Measurements from ENCODE around the gene TSHZ1.
A peak's percentile ranks its signal among the peaks of the same experiment; 100 is the strongest.

TSHZ1 gene, protein sequence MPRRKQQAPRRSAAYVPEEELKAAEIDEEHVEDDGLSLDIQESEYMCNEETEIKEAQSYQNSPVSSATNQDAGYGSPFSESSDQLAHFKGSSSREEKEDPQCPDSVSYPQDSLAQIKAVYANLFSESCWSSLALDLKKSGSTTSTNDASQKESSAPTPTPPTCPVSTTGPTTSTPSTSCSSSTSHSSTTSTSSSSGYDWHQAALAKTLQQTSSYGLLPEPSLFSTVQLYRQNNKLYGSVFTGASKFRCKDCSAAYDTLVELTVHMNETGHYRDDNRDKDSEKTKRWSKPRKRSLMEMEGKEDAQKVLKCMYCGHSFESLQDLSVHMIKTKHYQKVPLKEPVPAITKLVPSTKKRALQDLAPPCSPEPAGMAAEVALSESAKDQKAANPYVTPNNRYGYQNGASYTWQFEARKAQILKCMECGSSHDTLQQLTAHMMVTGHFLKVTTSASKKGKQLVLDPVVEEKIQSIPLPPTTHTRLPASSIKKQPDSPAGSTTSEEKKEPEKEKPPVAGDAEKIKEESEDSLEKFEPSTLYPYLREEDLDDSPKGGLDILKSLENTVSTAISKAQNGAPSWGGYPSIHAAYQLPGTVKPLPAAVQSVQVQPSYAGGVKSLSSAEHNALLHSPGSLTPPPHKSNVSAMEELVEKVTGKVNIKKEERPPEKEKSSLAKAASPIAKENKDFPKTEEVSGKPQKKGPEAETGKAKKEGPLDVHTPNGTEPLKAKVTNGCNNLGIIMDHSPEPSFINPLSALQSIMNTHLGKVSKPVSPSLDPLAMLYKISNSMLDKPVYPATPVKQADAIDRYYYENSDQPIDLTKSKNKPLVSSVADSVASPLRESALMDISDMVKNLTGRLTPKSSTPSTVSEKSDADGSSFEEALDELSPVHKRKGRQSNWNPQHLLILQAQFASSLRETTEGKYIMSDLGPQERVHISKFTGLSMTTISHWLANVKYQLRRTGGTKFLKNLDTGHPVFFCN (N-terminal part only)

DNA sequence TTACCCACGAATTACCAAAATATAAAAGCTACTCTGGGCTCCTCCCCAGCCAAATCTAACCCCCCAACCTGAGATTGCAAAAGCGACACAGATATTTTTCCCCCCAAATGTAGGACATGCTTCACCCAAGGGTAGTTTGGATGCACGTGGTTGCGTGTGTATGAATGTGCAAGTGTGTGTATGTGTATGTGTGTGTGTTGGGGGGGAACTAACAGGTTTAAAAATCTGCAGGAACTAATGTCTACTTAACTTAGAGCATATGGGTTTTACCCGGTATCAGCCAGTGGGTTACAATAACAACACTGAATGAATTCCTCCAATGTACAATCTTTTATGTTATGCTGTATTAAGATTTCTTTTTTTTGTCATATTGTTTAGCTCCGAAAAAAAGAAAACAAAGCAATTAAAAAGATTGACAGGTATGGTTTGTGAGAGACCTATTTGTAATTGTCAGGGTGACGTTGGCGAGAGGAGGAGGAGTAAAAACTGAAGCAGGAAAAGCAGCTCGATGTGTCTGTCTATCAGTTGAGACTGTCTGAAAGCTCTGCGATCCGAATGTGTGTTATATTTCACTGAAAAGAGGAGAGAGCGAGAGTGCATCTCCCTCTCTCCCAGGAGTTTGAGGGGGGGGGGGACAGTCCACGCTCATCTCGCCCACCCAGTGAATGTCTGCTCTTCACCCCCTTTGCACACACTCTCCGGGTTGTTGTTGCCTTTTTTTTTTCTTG, at the start of gene TSHZ1:
TSHZ1 (plus strand) TSS at position 524 of the 728 bp plus-strand sequence. CDS start 1,080 bp downstream, outside the sequence.
- DNase-seq = peak; percentile 67 to 82

DNA sequence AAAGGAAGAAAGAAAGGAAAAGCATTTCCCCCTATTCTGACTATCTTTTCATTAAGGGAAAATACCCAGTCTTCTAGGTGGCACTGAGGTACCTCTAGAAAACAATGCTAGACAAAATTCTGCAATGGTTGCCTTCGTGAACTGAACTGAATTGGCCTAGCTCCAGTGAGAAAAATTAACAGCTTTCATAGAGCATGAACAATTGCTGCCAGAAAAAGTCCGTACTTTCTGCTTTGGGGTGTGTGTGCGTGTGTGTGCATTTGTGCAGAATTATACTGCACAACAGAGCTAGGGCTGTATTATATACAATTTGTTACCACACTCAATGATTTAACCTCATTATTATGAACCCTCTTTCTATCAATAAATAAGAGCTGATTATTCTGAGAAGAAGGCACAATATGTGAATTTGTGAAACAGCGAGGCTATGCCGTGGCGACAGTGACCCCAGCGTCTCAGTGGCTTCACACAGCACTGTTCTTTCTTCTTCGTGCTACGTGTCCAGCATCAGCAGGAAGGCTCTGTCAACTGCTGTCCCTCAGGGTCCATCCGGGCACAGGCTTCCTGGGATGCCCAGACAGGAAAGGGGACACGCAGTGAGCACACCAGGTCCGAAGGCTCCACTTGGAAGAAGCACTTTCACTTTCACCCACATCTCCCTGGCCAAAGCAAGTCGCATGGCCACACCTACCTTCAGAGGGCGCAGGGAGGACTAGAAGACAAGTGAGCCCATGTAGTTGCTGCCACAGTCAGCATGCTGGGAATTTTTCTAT, 49.2 kb upstream of the TSHZ1 start:
- DNase-seq = peak; percentile 27 to 37

DNA sequence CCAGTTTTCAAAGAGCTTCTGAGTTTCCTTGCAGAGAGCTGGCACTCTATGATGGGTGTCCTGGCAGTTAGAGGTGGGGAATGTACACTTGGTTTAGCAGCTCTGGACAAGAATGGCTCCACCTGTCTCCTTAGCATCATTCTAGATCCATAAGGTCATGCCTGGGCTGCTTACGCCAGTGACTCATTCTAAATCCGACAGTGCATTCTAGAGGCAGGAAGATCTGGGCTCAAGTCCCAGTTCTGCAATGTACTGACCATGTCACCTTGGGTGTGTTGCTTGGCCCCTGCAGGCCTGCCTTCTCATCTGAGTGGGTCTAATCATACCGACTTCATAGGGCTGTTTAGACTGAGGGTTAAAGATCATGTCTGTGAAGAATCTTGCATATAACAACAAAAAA, 48.1 kb upstream of the TSHZ1 start:
- DNase-seq = no peak

DNA sequence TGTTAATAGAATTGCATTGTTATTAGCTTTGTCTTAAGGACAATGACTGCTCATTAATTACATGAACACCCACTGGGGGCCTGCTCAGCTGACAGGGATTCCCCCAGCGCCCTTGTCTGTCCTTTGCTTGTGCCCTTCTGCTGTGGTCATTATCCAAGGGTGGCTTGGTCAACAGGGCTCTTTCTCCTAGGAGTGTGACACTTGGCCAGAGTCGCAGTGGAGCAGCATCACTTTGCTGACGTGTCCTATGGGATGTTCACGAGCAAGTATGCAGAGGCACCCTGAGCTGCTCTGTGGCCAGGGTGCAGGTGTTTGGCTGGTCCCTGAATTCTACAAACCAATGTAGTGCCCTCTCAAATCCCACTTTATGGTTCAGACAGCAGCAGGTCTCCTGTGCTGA, 47.6 kb upstream of the TSHZ1 start:
- DNase-seq = no peak

DNA sequence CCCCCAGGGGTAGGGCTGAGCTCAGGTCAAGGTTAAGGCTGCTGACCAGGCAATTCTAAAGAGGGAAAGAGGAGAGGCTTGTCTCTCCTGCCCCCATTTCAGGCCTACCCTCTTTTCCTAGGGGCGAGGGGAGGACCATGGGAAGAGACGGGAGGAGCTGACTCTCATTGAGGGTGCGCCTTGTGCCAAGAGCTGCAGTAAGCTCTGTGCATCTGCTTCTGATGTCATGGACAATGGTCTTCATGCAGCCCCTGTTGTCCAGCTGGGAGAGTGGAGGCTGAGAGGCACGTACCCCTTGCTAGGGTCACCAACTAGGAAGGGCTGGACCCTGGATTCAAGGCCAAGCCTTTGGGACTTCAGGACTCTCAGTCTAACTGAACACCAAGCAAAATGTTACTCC, 46.9 kb upstream of the TSHZ1 start:
- no peak for DNase-seq

DNA sequence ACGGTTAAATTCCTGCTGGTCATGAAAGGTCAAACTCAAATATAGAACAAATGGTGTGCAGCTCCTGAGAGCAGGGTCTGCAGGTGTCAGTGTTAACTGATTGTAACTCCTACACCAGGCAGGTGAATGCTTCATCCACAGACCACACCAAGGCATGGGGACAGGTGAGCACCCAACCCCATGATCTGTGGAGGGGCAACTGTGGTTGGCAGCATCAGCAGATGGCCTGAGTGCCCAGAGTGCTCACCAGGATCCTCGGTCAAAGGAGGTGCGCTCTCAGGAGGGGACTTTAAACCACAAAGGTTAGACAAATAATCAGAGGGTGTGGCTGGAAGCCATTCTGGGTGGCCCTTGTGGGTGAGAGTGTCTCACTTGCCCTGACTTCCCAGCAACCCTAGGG, 46.1 kb upstream of the TSHZ1 start:
- DNase-seq = no peak

DNA sequence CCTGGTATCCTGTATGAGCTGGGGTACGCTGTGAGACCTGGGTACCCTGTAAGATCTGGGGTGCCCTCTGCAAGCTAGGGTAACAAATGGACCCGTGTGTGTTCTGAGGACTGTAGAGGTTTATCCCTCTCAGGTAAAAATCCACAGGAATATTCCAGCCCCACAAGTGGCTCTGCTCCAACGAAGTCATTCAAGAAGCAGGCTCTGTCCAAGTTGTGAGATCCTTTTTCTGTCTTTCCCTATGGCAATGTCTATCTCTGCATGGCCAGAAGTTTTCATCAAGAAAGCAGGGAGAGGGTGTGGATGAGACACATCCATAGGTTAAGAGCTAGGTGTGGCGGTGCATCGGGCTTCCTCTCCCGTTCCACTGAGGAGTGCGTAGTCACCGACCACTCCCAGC, 44.7 kb upstream of the TSHZ1 start:
- no peak for DNase-seq

DNA sequence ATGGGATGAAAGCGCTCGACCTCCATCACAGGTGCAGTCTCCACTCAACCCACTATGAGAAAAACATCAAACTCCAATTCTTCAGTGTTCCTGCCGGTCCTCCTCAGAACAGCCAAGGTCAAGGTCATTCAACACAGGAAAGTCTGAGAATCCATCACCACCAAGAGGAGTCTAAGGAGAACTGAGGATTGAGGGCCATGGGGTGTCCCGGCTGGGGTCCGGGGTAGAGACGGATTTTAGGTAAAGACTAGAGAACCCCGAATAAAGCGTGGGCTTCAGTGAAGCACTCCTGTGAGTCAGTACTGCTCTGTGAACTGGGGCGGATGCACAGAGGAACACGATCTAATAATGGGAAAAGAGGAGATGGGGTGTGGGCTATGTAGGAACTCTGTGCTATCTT, 43.5 kb upstream of the TSHZ1 start:
- DNase-seq = no peak

DNA sequence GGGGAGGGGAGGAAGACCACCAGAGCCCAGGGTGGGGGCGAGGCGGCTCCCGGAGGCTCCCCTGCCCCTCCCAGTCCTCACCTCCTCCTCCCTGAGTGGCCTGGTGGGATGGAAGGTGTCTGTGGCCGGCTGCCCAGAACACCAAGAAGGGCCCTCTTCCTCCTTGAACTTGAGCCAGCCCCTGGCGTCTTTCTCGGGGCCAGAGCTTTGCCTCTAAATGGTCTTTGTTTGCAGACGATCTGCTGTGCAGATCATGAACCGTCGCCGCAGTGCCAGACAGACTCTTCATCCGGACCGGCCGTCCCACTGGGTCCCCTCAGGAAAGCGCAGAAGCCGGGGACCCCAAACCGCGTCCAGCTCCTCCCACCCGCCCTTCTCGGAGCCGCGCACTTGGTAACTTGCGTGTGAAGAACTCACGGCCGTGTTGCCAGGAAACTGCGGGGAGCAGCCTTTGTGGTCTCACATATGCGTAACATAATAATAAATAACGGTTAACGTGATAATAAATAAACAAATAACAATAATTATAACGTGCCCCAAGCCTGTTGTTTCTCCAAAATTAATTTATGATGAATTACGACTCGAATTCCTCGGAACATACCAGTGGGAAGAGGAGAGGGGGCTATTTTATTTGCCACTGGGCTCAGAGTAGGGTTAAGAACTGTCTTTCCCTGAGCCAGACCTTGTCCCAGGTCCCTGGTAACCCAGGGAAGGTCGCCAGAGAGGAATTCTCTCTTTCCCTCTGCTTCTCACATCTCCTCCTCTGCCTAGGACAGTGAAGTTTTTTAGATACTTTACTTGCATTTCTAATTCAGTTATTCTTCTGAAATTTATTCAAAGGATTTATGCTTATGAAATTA, 42.6 kb upstream of the TSHZ1 start:
- no peak for DNase-seq

DNA sequence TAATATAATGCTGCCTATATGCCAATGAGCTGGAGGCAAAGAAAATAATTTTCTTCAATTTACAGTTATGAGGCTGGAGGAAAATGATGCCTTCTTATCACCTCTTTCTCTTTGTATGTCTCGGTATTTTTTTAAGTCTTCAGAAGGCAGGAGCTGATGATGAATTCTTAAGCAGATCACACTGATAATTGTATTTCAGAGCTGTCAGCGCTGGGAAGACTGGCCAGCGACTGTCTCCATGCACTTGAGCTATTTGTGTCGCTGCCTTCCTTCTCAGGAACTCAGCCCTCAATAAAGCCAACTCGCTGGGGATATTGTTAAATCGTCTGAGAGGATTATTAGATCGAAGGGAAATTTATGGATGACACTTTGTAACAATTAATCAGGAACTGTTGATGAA, 42.0 kb upstream of the TSHZ1 start:
- no peak for DNase-seq

DNA sequence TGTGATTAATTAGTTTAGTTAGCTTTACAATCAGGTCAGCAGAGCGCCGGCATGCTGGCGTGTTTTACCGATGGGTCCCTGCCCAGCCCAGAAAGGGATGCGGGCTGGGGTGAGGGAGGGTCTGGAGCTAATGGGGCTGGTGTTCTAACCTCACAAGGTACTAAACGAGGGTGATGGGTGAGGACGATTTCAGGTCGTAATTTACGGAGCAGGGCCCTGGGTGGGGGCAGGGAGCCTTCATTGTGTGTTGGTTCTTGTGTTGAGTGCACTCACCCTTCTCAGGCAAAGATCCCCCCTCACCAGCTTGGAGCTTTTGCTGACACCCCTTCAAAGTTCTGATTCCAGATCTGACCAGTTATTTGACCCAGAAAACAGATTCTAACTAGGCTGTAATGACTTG, 41.2 kb upstream of the TSHZ1 start:
- DNase-seq = no peak

DNA sequence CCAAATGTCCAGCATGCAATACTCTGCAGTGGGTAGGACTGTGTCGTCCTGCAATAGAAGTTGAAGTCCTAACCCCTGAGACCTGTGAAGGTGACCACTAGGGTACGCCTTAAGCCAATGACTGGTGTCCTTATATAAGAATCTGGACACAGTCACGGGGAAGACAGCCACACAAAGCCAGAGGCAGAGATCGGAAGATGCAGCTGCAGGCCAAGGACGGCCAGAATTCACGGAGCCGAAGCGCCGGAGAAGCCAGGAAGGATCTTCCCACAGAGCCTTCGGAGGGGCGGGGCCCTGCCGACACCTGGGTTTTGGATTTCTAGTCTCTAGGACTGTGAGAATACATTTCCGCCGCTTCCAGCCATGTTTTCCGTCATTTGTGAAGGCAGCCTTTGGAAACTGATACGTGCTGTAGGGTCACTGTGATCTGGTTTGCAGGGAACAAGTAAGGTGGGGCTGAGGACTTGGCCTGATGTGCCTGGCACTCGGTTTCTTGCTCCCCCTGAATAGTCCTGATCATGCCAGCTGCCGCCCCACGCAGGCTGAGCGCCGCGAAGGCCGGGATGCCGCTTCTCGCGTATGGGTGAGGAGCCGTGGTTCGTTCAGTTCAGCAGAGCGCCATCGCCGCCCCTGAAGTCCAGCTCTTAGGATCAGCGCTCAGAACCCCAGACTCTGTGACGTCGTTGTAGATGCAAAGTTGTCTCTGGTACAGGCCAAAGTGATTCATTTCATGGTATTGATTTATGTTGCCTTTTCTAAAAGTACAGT, 40.4 kb upstream of the TSHZ1 start:
- no peak for DNase-seq

DNA sequence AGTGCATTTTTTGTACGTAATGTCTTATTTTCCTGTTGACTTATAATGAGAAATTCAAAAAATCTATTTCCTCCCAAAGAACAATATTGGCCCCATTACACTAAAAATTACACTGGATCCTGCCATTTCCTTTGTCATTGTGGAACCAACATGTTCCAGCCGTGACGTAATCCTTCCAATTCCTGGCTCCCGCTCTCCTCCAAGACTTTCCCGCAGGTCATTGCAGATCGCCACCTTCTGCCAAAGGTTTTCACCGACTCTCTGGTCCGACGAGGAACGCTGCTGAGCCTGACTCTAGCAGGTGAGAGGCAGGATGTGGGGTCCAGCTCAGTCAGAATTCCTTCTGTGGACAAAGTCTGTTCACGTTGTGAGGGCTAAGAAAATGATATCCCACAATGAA, 39.7 kb upstream of the TSHZ1 start:
- no peak for DNase-seq

DNA sequence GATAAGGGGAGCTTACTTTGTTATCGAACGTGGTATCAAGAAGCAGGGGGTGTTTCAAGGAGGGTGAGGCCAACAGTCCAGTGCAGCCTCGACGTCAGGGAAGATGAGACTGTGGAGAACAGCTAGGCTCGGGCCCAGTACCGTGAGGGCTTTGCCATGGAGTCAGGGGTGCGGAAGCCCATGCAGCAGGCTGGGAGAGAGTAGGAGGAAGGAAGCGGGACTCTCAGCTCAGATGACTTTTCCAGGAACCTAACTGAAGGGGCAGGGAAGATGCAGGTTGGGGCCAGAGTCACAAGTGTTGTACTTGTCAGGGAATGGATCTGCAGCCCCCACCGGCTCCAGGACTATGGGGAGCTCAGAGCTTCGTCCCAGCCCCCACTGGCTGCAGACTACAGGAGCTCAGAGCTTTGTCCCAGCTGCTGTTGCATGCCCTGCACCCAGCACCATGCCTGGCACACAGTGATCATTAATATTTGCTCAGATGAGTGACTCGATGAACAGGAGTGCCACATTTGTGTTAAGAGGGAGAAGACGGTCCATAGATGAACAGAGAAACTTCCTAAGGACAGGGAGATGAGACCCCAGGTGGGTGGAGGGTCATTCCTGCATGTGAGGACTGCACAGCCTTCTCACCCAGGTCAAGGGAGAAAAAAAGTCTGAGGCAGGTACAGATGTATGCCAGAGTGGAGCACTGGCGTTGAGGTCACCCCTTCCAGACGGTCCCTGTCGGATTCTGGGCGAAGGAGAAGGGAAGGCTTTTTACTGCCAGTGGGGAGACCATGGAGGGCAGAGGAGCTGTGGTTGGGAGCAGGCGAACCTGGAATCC, 38.1 kb upstream of the TSHZ1 start:
- no peak for DNase-seq

DNA sequence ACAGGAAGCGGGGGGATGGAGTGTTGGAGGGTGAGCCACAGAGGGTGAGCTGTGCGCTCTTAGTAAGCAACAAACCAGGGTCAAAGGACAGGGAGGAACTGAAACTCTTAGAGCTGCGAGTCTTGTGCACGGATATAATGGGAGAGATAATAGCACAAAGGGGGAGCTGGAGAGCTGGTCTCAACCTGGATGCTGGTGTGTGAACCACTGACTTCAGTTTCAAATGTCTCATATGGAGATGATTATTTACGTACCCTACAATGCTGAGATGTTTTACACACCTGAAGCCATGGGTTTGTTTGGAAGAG, 37.5 kb upstream of the TSHZ1 start:
- DNase-seq = peak in 1 of 2 donors; percentile 18

DNA sequence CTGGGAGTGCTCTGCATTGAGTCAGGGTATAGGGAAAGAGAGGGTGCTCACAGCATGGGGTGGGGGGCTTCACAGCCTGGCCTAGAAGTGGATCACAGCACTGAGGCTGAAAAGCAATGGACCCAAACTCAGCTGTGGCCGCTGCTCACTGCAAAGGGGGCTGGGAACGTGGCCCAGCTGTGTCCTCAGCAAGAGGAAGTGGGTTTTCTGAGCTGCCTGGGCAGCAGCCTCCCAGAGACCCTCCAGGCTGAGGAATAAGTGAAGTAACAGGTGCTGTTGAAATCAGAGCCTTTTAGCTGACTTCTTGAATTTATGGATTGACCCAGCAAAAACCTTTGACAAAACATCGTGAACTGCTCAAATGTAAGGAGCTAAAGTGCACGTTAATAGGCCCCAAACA, 36.9 kb upstream of the TSHZ1 start:
- DNase-seq = no peak

DNA sequence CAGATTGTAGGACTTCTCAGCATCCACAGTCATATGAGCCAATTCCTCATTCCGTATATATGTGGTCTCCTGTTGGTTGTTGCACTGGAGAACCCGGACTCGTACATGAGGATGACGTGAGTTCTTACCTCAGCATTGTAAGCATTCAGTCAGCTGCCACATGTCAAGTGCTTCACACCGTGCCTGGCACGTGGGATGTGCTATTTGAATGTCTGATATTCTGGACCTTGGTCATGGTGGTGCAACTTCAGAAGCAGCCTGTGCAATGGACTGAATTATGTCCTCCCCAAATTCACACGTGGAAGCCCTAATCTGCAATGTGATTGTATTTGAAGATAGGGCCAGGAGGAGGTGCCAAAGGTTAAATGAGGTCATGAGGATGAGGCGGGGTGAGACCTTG, 33.7 kb upstream of the TSHZ1 start:
- DNase-seq = no peak

DNA sequence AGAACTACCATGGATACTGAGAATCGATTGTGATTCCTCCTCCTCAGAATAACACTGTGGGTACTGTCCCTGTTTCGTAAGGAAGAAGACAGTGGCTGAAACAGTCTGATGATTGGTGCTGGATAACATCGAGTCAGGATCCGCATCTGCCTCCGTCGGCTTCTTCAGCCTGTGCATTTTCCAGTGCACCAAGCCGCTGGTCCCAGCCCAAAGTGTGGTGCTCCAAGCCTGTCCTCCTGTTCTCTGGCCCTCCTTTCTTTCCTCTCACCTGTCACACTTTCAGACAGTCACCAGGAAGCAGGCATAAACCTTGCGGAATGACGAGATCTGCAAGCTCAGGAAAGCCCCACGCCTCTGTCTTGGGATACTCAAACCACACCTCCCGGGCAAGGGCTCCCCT, 32.2 kb upstream of the TSHZ1 start:
- DNase-seq = no peak

DNA sequence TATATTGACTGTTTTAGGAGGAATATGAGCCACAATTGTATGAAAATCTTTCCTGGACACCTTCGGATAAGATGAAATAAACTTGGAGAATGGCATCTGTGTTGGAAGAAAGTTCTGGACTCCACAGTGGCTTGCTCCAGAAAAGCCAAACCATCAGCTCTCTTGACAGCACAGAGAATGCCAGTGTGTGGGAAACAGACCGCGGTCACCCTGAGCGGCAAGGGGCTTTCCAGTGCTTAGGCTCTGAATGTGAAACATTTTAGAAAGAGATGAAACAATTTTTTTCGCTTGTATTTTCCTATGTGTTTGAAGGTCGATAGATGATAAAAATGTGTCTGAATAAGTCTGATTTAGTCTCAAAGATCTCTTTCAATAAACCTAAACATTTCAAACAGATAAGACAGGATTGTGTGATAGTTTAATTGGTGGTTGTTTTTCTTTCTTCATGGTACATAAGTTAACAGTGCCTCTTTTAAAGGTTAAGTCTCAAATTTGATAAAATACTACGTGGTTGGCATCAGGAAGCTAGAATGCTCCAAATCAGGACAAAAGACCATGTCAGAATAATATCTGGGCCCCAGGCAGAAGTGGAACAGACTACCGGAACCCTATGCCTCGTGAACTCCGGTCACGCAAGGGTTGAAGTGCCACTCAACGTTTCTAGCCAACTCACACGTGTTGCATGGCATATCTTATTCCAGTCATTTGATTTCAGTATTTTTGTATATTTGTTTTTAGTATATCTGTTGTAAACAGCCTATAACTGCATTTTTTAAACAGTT, 30.6 kb upstream of the TSHZ1 start:
- DNase-seq = no peak

All from CD4-positive, alpha-beta T cell treated with Interleukin-1 beta for 1 hour (primary cell).